Measurements from ENCODE around the gene DBI.

GRCh38 chr2:119377993-119378345 lies 11.2 kb downstream of the DBI start:
- TF ChIP-seq POLR2AphosphoS5 (IDR thresholded peaks at IDR 0.05): no peak
- TF ChIP-seq POLR2A (IDR thresholded peaks at IDR 0.05): no peak
